ENCODE measurements around the gene ADAMTSL4.

- TF ChIP-seq CTCF (IDR thresholded peaks at IDR 0.05) (no peak), POLR2A (IDR thresholded peaks at IDR 0.05) (no peak)
Observed at GRCh38 chr1:150546294-150546937, 2.8 kb upstream of the ADAMTSL4 start.

All from tibial nerve (tissue), 3 donors.